SK-N-SH treated with all-trans-retinoic acid at 6 μM for 48 hours (cell line): ENCODE measurements around the gene UBQLN3.

Source experiments
- ATAC-seq: fragments of 200-7000 bp; cut with Tn5 transposase; 3 replicates; pipeline ENCODE4 v1.9.1; 2020; ENCODE audit warnings: mild to moderate bottlenecking, moderate library complexity
- ARNTL ChIP-seq: fragments of 450-650 bp; formaldehyde crosslinking; IDR thresholded peaks from 2 replicates; pipeline ENCODE4 v1.5.0; 2020; ENCODE audit warnings: low read depth, mild to moderate bottlenecking, moderate library complexity, borderline replicate concordance
- BACH2 ChIP-seq: fragments of 250-450 bp; sonication (Bioruptor Pico); IDR thresholded peaks from 2 replicates; pipeline ENCODE4 v1.9.0; 2021; ENCODE audit warnings: mild to moderate bottlenecking, borderline replicate concordance
- CSDC2 ChIP-seq: fragments of 250-450 bp; sonication (Bioruptor Pico); IDR thresholded peaks from 2 replicates; pipeline ENCODE4 v1.5.0; 2020; ENCODE audit warnings: mild to moderate bottlenecking, moderate library complexity
- ESRRG ChIP-seq: fragments of 250-450 bp; sonication (Bioruptor Pico); IDR thresholded peaks from 2 replicates; pipeline ENCODE4 v1.6.1; 2021; ENCODE audit warnings: mild to moderate bottlenecking
- GLIS3 ChIP-seq: fragments of 250-450 bp; sonication (Bioruptor Pico); IDR thresholded peaks from 2 replicates; pipeline ENCODE4 v1.5.0; 2020; ENCODE audit warnings: mild to moderate bottlenecking, moderate library complexity
- ISL1 ChIP-seq: fragments of 250-450 bp; sonication (Bioruptor Pico); IDR thresholded peaks from 2 replicates; pipeline ENCODE4 v2.1.2; 2022; ENCODE audit warnings: mild to moderate bottlenecking, moderate library complexity
- PPARA ChIP-seq: fragments of 250-450 bp; sonication (Bioruptor Pico); IDR thresholded peaks from 2 replicates; pipeline ENCODE4 v1.5.0; 2020; ENCODE audit warnings: mild to moderate bottlenecking, borderline replicate concordance
- RARB ChIP-seq: fragments of 250-450 bp; sonication (Bioruptor Pico); IDR thresholded peaks from 2 replicates; pipeline ENCODE4 v1.8.0; 2021; ENCODE audit warnings: mild to moderate bottlenecking, moderate library complexity
- SNAI2 ChIP-seq: fragments of 250-450 bp; sonication (Bioruptor Pico); IDR thresholded peaks from 2 replicates; pipeline ENCODE4 v1.5.0; 2020; ENCODE audit warnings: mild to moderate bottlenecking, moderate library complexity
- TCF4 ChIP-seq: fragments of 250-450 bp; sonication (Bioruptor Pico); IDR thresholded peaks from 2 replicates; pipeline ENCODE4 v1.8.0; 2021; ENCODE audit warnings: mild to moderate bottlenecking, moderate library complexity, borderline replicate concordance
- TOX ChIP-seq: fragments of 250-450 bp; sonication (Bioruptor Pico); IDR thresholded peaks from 2 replicates; pipeline ENCODE4 v1.8.0; 2021; ENCODE audit warnings: mild to moderate bottlenecking, moderate library complexity, borderline replicate concordance
- ZC3H10 ChIP-seq: fragments of 250-450 bp; sonication (Bioruptor Pico); IDR thresholded peaks from 2 replicates; pipeline ENCODE4 v1.5.1; 2021; ENCODE audit warnings: mild to moderate bottlenecking, moderate library complexity
- ZFP3 ChIP-seq: fragments of 250-450 bp; sonication (Bioruptor Pico); IDR thresholded peaks from 2 replicates; pipeline ENCODE4 v1.5.0; 2020; ENCODE audit warnings: mild to moderate bottlenecking, moderate library complexity
- ZFP30 ChIP-seq: fragments of 450-650 bp; formaldehyde crosslinking; IDR thresholded peaks from 2 replicates; pipeline ENCODE4 v1.5.0; 2022; ENCODE audit warnings: mild to moderate bottlenecking, moderate library complexity
- ZNF70 ChIP-seq: fragments of 450-650 bp; formaldehyde crosslinking; IDR thresholded peaks from 2 replicates; pipeline ENCODE4 v1.5.0; 2020; ENCODE audit warnings: mild to moderate bottlenecking, moderate library complexity
- TF ChIP-seq, protein P1 (sequence below): fragments of 250-450 bp; sonication (Bioruptor Pico); IDR thresholded peaks from 2 replicates; pipeline ENCODE4 v1.5.1; 2020; ENCODE audit warnings: low read depth, mild to moderate bottlenecking, moderate library complexity
- TF ChIP-seq, protein P2 (sequence below): fragments of 250-450 bp; sonication (Bioruptor Pico); IDR thresholded peaks from 2 replicates; pipeline ENCODE4 v1.5.1; 2021; ENCODE audit warnings: mild to moderate bottlenecking, moderate library complexity
- TF ChIP-seq, protein P3 (sequence below): fragments of 250-450 bp; sonication (Bioruptor Pico); IDR thresholded peaks from 2 replicates; pipeline ENCODE4 v1.5.0; 2020; ENCODE audit warnings: mild to moderate bottlenecking, moderate library complexity
- TF ChIP-seq, protein P4 (sequence below): fragments of 250-450 bp; sonication (Bioruptor Pico); IDR thresholded peaks from 2 replicates; pipeline ENCODE4 v1.8.0; 2020; ENCODE audit warnings: mild to moderate bottlenecking, moderate library complexity, borderline replicate concordance
- TF ChIP-seq, protein P5 (sequence below): fragments of 250-450 bp; sonication (Bioruptor Pico); IDR thresholded peaks from 2 replicates; pipeline ENCODE4 v1.8.0; 2021; ENCODE audit warnings: low read depth, mild to moderate bottlenecking, moderate library complexity, borderline replicate concordance

The UBQLN3 gene

DNA sequence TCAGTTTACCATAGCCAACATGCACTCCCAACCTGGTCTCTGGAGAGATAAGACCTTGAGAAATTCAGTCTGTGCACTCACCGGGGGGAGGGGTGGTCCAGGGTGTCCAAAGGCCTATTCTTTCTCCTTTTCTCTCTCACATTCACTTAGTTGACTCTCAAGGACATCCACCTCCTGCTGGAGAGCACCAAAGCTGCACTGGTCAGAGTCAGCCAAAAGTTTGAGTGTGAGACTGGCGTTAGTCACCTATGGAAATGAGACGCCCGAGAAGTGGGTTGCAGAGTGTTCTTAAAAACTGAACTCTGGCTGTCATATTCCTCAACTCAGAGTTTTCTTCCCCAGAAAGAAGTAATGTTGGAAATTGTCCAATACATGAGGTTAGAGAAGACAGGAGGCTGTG, 11.8 kb upstream of the UBQLN3 start:
- no peak for ATAC-seq

DNA sequence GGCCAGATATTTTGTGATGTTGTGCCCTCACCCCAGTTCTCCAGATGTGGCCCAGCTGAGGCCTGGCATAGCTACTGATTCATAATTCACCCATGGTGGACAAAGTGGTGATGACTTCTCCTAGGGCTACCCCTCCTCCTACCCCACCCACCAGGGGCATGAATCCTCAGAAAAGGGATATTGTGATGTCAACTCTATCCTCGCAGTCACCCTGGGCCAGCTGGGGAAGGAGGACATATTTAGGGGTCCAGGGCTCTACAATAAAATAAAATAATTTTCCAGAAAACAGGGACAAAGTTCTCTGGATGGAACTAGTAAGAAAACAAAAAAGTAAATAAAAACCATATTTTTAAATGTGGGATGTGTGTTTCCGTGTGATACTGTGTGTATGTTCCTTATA, 6.8 kb upstream of the UBQLN3 start, which contains the start of gene UBQLNL:
Gene UBQLNL (minus strand): TSS at position 101 of the 400 bp plus-strand sequence. CDS start 258 bp downstream, outside the sequence.
- TF ChIP-seq ZC3H10 (CRISPR knock-in tag), result no peak
- no peak for TF ChIP-seq PPARA (CRISPR knock-in tag)
- TF ChIP-seq RARB (CRISPR knock-in tag), result no peak
- no peak for TF ChIP-seq CSDC2
- no peak for TF ChIP-seq GLIS3 (CRISPR knock-in tag)
- TF ChIP-seq ZNF70 (CRISPR knock-in tag), result no peak
- TF ChIP-seq TCF4 (CRISPR knock-in tag), result no peak
- TF ChIP-seq, protein P1, sequence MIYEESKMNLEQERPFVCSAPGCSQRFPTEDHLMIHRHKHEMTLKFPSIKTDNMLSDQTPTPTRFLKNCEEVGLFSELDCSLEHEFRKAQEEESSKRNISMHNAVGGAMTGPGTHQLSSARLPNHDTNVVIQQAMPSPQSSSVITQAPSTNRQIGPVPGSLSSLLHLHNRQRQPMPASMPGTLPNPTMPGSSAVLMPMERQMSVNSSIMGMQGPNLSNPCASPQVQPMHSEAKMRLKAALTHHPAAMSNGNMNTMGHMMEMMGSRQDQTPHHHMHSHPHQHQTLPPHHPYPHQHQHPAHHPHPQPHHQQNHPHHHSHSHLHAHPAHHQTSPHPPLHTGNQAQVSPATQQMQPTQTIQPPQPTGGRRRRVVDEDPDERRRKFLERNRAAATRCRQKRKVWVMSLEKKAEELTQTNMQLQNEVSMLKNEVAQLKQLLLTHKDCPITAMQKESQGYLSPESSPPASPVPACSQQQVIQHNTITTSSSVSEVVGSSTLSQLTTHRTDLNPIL, result no peak
- TF ChIP-seq, protein P2, sequence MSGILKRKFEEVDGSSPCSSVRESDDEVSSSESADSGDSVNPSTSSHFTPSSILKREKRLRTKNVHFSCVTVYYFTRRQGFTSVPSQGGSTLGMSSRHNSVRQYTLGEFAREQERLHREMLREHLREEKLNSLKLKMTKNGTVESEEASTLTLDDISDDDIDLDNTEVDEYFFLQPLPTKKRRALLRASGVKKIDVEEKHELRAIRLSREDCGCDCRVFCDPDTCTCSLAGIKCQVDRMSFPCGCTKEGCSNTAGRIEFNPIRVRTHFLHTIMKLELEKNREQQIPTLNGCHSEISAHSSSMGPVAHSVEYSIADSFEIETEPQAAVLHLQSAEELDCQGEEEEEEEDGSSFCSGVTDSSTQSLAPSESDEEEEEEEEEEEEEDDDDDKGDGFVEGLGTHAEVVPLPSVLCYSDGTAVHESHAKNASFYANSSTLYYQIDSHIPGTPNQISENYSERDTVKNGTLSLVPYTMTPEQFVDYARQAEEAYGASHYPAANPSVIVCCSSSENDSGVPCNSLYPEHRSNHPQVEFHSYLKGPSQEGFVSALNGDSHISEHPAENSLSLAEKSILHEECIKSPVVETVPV, result no peak
- TF ChIP-seq ZFP3 (CRISPR knock-in tag), result no peak
- TF ChIP-seq ZFP30, result no peak
- no peak for TF ChIP-seq ISL1
- TF ChIP-seq ARNTL (CRISPR knock-in tag), result no peak
- no peak for TF ChIP-seq ESRRG (CRISPR knock-in tag)
- TF ChIP-seq, protein P3, sequence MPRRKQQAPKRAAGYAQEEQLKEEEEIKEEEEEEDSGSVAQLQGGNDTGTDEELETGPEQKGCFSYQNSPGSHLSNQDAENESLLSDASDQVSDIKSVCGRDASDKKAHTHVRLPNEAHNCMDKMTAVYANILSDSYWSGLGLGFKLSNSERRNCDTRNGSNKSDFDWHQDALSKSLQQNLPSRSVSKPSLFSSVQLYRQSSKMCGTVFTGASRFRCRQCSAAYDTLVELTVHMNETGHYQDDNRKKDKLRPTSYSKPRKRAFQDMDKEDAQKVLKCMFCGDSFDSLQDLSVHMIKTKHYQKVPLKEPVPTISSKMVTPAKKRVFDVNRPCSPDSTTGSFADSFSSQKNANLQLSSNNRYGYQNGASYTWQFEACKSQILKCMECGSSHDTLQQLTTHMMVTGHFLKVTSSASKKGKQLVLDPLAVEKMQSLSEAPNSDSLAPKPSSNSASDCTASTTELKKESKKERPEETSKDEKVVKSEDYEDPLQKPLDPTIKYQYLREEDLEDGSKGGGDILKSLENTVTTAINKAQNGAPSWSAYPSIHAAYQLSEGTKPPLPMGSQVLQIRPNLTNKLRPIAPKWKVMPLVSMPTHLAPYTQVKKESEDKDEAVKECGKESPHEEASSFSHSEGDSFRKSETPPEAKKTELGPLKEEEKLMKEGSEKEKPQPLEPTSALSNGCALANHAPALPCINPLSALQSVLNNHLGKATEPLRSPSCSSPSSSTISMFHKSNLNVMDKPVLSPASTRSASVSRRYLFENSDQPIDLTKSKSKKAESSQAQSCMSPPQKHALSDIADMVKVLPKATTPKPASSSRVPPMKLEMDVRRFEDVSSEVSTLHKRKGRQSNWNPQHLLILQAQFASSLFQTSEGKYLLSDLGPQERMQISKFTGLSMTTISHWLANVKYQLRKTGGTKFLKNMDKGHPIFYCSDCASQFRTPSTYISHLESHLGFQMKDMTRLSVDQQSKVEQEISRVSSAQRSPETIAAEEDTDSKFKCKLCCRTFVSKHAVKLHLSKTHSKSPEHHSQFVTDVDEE, result no peak
- no peak for TF ChIP-seq BACH2 (CRISPR knock-in tag)
- no peak for ATAC-seq

More for the DNA sequence above, 11.8 kb upstream of the UBQLN3 start:
- TF ChIP-seq RARB (CRISPR knock-in tag) (no peak), ARNTL (CRISPR knock-in tag) (no peak)
- TF ChIP-seq, protein P4, sequence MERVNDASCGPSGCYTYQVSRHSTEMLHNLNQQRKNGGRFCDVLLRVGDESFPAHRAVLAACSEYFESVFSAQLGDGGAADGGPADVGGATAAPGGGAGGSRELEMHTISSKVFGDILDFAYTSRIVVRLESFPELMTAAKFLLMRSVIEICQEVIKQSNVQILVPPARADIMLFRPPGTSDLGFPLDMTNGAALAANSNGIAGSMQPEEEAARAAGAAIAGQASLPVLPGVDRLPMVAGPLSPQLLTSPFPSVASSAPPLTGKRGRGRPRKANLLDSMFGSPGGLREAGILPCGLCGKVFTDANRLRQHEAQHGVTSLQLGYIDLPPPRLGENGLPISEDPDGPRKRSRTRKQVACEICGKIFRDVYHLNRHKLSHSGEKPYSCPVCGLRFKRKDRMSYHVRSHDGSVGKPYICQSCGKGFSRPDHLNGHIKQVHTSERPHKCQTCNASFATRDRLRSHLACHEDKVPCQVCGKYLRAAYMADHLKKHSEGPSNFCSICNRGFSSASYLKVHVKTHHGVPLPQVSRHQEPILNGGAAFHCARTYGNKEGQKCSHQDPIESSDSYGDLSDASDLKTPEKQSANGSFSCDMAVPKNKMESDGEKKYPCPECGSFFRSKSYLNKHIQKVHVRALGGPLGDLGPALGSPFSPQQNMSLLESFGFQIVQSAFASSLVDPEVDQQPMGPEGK (CRISPR knock-in tag), result no peak
- TF ChIP-seq, protein P2, result no peak

DNA sequence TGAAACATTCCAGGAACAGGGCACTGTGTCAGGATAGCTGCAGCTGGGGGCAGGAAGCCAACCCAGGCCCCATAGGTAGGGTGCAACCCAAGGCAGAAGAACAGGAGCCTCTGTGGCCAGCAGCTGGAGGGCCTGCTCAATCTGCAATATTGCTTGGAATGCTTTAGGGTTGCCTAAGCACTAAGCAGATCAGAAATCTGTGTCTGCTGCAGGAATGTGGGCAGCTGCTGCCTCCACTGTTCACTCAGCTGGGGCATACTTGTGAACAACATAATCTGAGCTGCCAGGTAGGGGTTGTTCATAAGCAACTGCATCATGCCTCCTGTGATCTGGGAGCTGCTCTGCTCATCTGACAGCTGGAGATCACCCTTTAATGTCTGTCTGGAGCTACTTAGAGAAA, 5.1 kb upstream of the UBQLN3 start:
- no peak for TF ChIP-seq BACH2 (CRISPR knock-in tag)
- TF ChIP-seq, protein P5, sequence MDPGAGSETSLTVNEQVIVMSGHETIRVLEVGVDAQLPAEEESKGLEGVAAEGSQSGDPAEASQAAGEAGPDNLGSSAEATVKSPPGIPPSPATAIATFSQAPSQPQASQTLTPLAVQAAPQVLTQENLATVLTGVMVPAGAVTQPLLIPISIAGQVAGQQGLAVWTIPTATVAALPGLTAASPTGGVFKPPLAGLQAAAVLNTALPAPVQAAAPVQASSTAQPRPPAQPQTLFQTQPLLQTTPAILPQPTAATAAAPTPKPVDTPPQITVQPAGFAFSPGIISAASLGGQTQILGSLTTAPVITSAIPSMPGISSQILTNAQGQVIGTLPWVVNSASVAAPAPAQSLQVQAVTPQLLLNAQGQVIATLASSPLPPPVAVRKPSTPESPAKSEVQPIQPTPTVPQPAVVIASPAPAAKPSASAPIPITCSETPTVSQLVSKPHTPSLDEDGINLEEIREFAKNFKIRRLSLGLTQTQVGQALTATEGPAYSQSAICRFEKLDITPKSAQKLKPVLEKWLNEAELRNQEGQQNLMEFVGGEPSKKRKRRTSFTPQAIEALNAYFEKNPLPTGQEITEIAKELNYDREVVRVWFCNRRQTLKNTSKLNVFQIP (CRISPR knock-in tag), result no peak
- TF ChIP-seq ESRRG (CRISPR knock-in tag), result no peak
- TF ChIP-seq, protein P2, result no peak
- TF ChIP-seq, protein P4 (CRISPR knock-in tag), result no peak
- TF ChIP-seq TOX, result no peak
- no peak for TF ChIP-seq ZNF70 (CRISPR knock-in tag)
- TF ChIP-seq, protein P1, result no peak
- no peak for TF ChIP-seq RARB (CRISPR knock-in tag)
- TF ChIP-seq ZFP30, result no peak
- TF ChIP-seq CSDC2, result no peak
- TF ChIP-seq SNAI2, result no peak
- no peak for TF ChIP-seq TCF4 (CRISPR knock-in tag)
- TF ChIP-seq ZC3H10 (CRISPR knock-in tag), result no peak
- TF ChIP-seq PPARA (CRISPR knock-in tag), result no peak
- TF ChIP-seq, all 23 proteins: peak for 0
- ATAC-seq, result no peak
